ENCODE measurements around the gene BUD23.
"Not testable (repeated sequence)": the region's sequence is repeated elsewhere in the genome, so short reads cannot be mapped to it uniquely, and the experiment has no call there.

The BUD23 gene

DNA sequence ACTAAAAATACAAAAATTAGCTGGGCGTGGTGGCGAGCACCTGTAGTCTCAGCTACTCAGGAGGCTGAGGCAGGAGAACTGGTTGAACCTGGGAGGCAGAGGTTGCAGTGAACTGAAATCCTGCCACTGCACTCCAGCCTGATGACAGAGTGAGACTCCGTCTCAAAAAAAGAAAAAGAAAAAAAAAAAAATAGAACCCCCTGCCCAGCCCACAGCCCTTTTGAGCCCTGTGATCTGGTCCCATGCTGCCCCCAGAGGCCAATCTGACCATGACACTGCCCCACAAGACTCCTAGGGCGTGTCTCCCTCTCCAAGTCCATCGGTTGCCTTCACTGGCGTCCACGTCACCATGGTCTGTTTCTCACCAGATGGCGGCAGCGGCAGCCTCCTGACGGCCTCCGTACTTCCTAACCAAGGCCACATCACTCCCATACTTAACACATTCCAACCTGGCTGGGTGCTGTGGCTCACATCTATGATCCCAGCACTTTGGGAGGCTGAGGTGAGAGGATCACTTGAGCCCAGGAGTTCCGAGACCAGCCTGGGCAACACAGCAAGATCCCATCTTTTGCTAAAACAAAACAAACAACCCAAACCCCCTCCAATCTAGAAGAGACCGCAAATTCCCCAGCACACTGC is 18.1 kb downstream of the BUD23 start:
- no peak for DNase-seq

DNA sequence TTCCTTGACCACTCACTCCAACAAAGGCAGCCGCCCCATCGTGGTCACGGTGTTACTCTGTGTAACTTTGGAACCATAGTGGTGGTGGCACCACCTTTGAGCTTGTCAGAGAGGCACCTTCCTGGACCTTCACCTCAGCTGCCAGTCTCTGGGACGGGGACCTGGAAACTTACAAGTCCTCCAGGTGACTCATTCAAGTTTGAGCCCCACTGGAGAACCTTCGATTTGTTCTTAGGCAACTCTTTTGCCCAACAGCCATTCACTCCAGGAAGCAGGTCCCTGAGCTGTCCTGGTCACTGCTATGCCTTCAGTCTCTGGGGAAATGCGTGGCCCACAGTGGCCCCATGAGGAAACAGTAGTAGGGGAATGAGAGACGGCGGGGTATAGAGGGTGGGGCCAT is 18.8 kb downstream of the BUD23 start:
- no peak for DNase-seq

DNA sequence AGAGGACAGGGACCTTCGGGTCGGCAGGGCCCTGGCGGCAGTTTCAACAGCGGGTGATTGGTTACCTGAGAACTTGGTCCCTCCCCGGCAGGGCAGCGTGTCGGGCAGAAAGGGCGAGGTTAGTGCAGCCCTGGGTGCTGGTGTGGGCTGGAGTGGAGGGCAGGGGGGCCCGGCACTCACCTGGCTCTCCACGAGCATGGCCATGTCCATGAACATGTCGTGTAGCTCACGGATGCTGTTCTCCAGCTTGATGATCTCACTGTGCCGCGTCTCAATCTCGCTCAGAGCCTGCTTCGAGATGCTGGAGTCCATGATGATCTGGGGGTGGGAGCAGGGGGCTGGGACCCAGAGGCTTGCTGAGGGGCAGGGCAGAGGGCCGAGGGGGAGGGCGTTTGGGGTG is 19.3 kb downstream of the BUD23 start:
- DNase-seq = no peak

DNA sequence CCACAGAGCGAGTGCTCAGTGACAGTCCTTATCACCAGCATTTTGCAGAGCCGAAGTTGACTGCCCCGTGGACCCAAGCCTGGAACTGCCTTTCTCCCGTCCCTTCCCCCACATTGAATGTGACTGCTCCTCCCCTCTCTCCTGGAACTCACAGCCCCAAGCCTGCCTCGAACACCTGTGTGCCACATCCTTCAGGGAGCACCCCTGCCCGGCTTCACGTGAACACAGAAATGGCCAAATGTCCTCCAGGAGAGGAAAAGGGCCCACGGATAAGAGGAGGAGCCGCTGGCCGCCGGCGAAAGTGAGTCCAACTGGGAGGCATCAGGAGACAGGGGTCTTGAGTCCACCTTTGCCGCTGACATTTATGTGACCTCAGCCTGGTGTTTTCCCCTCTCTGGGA is 19.8 kb downstream of the BUD23 start:
- DNase-seq = no peak

DNA sequence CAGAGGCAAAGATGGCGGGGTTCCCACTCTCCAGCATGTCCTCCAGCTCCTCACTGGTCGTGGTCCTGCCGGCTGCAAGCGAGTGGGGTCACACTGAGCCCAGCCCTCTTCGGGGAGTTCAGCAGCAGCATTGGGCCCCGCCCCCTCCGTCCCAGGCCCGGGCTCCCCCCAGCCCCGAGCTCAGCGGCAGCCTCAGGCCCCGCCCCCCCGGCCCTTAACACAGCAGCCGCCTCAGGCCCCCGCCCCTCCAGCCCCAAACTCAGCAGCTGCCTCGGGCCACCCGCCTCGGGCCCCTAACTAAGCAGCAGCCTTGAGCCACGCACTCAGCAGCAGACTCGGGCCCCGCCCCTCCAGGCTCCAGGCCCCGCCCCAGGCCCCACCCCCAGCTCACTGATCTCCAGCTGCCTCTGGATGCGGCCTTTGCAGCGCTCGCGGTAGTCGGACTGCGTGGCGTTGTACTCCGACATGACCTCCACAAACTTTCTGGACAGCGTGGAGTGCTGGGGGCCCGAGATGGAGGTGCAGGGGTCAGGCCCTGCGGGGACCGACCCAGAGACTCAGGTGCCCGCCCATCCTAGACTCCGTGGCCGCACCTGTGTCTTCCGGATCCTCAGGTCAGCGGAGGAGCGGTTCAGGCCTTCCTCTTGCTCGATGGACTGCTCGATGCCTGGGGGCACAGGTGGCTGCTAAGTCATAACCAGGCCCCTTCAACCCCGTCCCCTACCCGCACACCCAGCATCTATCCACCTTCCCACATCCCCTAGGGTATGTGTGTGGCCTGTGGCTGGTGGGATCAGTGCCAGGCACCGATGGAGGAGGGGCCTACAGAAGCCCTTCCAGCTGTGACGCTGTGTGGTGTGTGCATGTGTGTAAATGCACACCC is 20.6 kb downstream of the BUD23 start:
- no peak for DNase-seq

DNA sequence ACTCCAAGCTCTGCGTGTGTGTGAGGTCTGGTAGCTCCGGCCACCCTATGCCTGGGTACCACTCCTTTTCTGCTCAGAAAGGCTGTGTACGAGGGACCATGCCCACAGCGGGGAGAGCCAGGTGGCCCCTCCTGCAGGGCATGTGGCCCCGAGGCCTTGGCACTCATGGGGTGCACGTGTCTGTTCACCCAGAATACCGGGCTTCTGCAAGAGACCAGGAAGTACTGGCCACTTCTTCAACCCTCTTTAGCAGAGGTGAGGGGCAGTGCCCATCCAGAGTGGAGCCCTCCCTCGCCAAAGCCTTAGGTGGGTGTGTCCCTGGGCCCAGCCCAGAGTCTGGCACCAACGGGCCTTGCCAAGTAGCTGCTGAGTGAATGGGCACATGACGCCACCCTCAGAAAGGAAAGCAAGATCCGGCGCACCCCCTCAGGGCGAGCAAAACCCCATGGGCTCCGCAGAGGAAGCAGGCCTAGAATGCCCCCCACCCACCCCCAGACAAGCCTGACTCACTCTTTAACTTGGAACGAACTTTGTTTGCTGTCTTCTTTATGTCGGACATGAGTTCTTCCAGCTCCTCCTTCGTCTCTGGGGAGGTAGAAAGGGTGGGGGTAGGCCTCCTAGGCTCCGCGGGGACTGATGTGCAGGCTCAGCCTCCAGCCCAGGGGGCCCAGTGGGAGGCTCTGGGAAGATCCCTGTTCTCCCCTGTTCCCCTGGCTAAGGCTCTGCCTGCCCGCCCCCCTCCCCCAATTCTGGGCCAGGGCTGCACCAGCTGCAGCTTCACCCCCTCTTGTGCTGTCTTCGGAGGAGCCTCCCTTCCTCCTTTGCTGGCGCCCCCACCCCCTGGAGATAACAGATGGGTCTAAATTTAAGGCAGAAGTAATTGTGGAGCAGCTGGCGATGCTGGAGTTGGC is 21.5 kb downstream of the BUD23 start:
- no peak for DNase-seq

DNA sequence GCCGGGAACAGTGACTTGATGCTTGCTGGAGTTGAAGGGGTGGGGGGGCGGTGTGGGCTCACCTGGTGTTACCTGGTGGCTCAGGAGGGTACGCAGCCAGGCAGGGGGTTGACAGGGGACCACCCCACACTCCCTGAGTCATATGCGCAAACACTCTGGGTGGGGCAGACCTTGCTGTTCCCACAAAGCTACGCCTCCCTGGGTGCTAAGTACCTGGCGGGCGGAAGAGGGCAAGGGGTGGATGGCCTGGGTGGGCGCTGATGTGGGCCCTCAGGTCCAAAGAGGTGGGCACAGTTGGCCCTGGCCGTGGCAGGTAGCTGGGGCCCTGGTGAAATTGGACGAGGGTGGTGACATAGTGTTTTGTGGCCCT is 22.1 kb downstream of the BUD23 start:
- no peak for DNase-seq

DNA sequence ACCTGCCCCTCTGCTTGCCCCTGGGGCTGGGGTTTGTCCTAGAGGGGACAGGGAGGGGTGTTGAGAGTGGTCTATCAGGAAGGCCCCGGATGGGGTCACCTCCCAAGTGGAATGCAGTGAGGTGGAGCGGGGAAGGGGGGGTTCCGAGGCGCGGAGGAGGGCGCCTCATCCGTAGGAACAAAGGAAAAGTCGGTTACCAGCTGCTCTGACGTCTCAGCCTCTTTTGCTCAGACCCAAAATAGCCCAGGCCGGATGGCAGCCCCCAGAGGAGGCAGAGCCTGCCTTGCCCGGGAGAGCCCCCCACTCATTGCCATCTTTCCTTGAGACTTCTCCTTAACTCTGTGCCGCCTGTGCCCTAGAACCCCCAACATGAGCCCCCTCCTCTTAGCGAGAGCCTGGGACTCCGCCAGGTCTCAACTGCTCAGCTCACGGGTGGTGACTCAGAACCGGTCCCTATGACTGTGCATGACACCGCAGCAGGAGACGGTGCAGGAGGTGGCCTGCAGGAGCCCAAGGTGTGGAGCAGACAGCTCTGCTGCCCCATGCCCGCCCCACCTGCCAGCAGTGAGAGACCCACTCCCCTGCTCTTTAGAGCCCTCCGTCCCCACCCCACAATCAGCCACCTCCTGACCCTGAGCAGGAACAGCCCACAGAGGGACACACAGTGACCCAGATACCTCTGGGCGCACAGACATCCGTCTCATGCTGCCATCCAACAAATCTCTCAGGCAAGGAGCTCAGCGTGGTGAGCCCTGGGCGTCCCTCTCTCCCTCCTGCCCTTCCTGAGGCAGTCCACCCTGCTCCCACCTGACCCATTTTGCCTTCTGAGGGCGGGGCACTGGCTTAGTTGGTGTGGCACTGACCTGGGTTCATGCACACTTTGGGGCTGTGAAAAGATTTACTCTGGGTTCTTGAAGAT is 23.0 kb downstream of the BUD23 start:
- DNase-seq = no peak

DNA sequence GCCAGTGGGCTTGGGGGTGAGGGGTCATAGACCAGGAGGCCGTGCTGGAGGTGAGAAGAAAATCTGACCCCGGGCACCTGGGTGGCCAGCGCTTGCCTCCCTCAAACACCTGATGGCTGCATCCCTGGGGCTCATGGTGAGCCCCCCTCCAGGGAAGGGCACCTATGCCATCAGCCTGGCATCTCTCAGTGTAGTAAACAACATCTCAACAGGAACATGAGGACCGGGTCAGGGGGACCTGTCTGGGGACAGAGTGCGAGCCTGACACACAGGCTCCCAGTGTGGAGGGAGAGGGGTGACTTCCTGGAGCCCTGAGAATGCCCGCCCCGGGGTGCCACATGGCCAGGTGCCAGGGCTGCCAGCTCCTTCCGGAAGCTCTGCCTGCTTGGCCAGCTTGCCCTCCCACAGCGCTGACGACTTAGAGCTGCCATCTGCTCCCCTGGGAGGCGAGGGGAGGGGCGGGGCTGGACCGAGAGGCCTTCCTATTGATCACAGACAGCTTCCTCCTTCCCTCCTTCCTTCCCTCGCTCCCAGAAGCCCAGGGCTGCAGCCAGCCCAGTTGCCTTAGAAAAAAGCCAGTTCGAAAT is 23.7 kb downstream of the BUD23 start:
- no peak for DNase-seq

DNA sequence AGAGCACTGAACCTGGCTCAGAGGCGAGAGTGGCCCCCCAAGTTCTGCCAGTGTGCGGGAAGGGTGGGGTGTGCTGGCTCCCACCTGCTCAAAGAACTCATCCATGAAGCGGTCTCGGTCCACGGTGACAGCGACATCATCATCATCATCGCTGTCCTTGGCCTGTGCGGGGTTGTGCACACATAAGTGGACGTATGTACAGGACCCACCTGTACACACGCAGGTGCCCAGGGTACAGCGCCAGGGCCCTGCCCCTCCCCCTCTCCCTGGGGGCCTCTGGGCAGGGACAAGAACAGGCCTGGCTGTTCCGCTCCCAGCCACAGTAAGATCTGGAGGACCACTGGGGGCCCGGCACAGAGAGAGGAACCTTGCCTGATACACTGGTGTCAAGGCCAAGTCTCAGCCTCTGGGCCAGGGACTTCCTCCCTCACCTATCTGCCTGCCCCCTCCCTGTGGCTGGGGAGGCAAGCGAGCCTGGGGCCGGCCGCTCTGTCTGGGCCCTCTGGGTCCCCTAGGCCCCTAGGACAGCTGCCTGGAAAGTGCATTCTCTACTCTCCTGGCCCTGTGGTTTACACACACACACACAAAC is 25.7 kb downstream of the BUD23 start:
- DNase-seq = no peak

DNA sequence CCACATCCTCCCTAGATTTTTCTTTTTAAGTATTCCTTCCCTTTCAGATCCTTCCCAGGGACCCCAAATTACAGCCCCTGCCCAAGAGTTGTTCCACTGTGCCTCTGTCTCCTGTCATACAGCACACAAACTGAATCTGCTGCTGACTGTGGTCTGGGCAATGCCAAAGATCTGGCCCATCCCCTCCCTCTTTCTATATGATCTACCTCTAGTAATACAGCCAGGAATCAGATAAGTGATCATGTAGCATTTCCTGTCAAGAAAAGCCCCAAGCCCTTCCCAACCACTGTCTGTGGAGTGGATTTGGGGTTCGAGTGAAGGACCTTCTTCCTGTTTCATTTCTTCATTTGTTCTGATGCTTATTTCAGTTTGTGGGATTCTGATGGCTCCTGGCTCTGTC is 29.4 kb downstream of the BUD23 start:
- no peak for DNase-seq

DNA sequence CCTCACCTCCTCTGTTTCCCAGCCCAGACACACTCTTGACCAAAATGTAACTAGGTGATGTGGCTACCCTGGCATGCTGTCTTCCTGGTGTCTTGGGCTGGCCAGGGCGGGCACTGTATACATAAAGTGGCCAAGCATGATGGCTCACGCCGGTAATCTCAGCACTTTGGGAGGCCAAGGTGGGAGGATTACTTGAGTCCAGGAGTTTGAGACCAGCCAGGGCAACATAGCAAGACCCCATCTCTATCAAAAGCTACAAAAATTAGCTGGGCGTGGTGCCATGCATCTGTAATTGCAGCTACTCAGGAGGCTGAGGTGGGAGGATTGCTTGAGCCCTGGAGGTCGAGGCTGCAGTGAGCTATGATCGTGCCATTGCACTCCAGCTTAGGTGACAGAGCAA is 29.9 kb downstream of the BUD23 start:
- not testable (repeated sequence) for DNase-seq

DNA sequence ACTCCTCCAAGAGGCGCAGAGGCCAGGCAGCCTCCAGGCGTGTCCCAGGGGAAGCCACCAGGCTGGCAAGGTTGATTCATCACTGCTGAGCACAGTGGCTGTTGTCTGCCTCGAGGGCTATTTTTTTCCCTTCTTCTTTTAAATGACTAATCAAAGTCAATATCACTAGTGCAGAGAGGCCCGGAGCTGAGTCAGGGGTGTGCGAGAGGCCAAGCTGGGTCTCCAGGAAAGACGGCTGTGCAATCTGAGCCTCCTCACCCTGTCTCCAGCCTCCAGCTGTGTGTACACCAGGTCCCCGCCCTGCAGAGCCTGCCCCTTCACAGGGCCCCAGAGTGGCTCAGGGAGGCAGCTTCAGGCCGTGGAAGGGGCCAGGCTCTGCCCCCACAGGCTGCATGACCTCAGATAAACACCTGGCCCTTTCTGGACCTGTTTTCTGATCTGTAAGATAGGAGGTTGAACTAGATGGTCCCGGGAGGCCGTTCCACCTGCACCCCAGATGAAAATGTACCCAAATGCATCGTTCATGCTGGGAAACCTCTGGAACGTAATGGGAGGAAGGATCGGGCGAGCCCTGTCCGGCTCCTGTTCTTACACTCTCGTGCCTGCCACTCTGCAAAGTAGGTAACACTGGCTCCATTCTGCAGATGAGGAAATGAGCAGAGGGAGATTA is 32.4 kb downstream of the BUD23 start:
- DNase-seq = no peak

DNA sequence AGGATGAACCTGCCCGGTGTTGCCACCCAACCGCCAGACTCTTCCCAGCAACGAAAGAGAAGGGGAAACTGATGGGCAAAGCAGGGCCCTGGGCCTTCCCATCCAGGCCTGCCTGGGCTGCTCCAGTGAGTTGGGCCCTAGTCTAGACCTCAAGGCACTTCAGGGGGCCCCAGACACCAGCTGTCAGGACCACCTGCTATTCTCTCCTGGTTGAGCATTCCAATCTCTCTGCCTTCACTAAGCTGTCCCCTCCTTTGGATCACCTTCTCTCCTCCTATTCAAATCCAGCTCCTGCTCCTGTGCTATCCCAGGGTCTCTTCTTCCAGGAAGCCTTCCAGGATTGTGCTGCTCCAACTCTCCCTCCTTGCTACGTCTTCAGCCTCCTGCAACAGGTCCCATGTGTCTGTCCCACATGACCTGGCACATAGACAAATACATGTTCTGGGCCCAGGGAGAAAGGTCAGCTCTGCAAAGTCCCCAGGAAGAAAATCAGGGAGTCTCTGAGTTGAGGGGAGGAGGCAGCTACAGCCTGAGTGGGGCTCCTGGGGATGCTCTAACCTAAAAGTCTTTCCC is 33.0 kb downstream of the BUD23 start:
- DNase-seq = no peak

DNA sequence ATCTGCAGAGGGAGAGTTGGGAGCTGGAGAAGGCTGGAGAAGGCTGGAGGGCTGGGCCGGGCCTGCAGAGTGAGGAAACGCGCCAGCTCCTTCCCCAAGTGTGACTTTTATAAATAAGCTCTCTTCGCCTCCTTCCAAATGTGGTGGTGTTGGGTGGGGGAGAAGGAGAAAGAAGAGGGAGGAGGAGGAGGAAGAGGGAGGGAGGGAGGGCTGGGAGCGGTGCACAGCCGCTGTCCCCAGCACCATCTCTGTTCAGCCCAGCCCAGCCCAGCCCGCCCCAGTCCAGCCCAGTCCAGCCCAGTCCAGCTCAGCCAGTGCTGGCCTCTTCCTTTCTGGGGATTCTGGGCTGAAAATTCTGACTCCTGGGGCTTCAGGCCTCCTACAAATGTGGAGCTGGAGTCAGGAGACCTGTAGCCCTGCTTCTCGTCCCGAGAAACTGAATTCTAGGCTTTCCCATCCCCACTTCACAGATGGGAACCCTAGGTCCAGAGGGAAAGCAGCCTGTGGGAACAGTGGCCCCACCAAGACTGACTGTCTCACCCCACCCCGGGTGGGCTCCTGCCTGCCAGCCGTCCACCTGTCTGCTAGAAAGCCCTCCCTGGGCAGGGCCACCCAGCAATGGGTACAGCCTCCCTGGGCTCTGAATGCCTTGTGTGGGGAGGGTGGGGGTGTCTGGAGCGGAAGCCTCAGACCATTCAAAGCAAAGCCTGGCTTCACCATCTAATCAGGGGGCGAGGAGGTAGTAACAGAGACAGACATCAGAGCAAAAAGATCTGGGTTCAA is 33.8 kb downstream of the BUD23 start:
- DNase-seq = no peak

DNA sequence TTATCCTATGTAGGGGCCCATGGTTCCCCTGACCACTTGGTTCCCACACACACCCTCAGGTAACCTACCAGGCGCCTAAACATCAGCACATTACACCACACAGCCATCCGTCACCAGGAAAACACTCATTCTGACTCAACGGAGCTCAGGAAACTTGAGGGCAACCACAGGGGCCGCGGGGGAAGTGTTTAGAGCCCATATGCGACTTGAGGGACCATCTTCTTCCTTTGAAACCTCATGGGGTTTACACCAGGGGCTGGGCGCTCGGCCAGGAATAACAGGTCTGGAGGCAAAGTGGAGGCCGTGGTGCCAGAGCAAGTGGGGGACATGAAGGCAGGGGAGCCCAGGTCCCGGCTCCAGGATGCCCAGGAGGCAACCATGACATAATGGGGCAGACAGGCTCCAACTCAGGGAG is 34.6 kb downstream of the BUD23 start:
- peak; percentile 65 for DNase-seq

DNA sequence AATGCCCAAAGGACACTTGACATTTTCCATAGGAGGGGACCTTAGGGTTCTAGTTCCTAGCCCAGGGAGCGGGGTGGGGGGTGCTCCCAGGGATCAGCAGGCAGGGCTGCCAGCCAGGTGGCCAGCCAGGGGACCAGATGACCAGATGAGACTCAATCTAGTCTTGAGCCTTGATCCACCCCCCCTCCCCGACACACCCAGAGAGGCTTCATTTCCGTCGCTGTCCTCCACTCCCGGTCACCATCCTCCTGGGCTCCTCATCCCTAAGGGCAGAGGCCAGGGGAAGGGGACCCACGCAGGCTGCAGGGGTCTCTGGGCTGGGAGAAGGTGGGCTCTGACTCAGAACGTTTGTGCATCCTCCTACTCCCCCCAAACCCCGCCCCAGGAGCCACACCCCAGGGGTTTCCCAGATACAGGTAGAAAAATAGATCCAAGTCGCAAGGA is 35.1 kb downstream of the BUD23 start:
- DNase-seq = peak; percentile 6

DNA sequence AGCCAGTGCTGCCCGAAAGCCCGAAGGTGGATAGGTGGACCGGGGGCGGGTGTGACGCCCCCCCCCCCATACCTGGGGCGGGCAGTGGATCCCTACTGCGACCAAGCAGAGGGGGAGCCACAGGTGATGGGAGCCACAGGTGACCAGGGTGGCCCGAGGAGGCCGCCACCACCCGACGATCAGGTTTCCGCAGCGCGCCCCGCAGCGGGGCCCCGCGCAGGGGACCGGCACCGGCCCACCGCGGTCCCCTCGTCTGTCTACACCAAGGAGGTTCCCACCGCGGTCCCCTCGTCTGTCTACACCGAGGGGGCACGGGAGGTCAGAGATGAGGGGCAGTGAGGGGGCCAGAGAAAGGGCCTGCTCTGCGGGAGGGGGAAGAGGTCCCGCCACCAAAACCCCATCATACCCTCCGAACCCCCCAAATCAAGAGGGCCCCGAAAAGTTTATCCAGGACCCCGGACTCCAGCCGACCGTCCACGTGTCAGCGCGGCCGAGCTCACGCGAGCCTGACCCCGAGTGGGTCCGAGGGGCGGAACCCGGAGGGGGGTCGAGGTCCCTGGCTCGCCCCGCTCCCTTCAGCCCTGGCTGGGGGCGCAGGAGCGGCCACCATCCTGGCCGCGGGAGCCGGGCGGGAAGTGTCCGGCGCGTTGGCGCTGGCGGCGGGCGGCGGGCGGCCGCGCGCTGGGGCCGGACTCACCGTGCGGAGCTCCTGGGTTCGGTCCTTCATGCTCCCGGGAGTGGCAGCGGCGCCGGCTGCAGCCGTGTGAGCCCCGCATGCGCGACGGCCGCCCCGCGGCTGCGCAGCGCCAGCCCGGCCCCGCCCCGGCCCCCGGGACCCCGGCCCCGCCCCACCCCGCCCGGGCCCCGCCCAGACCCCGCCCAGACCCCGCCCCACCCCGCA is 35.8 kb downstream of the BUD23 start, which contains the start of gene STX1A:
STX1A (minus strand) TSS at position 765 of the 901 bp plus-strand sequence; CDS start at position 727, 38 bp downstream.
- peak; percentile 62 for DNase-seq

DNA sequence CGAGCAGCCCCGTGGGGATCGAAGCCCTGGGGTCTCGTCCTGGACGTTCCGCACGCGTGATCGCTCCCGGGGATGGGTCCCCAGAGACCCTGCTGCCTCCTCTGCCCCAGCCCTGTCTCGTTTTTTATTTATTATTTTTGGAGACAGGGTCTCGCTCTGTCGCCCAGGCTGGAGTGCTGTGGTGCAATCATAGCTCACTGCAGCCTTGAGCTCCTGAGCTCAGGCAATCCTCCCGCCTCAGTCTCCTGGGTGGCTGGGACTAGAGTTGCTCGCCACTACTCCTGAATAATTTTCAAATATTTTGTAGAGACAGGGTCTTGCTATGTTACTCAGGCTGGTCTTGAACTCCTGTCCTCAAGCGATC is 36.4 kb downstream of the BUD23 start:
- DNase-seq = no peak
